ENCODE measurements around the gene PAPPA2. TPM values are rescaled to one million over a fixed set of nuclear protein-coding genes. Genes with fewer than 3 reads are reported as not detected.

PAPPA2 gene
- total RNA-seq, 1 donor from 2014 or later, result 0.41 TPM

DNA sequence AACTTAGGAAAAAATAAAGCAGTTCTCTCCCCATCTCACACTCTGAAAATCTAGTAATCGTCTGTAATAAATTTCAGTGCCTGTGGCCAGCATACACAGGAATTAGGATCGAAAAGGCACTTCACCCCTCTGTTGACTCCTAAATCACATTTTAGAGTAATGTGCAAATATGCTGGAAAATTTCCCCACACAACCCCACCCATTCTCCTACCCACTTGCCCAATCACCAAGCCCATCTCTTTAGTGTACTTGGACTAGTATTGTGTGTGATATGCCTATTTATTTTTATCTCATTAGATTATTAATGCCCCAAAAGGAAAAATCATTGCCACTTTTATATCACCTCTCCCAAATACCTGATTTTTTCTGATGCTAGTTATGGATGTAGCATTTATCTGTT is 378.3 kb downstream of the PAPPA2 start:
- H3K9me3 ChIP-seq (replicated peaks), result no peaks in the 10 kb centered on the region
- H3K27ac ChIP-seq (replicated peaks), result no peak overlapping the region
- no peaks in the 10 kb centered on the region for H3K27me3 ChIP-seq (ENCODE audit: low read depth)
- H3K4me1 ChIP-seq, result peaks cover 15% of the 10 kb centered on the region
- TF ChIP-seq, protein P1, sequence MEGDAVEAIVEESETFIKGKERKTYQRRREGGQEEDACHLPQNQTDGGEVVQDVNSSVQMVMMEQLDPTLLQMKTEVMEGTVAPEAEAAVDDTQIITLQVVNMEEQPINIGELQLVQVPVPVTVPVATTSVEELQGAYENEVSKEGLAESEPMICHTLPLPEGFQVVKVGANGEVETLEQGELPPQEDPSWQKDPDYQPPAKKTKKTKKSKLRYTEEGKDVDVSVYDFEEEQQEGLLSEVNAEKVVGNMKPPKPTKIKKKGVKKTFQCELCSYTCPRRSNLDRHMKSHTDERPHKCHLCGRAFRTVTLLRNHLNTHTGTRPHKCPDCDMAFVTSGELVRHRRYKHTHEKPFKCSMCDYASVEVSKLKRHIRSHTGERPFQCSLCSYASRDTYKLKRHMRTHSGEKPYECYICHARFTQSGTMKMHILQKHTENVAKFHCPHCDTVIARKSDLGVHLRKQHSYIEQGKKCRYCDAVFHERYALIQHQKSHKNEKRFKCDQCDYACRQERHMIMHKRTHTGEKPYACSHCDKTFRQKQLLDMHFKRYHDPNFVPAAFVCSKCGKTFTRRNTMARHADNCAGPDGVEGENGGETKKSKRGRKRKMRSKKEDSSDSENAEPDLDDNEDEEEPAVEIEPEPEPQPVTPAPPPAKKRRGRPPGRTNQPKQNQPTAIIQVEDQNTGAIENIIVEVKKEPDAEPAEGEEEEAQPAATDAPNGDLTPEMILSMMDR (IDR thresholded peaks at IDR 0.05; ENCODE audit: borderline replicate concordance), result no peak
- intact Hi-C loops (cut with micrococcal nuclease), result loop anchor here (5.0 to 10.0 kb wide), 3 partner anchors 146 to 464 kb away; no protein-coding TSS in a partner anchor
- DNase-seq, result no peak
- no peaks in the 10 kb centered on the region for H3K36me3 ChIP-seq
- H3K4me3 ChIP-seq, result no peak overlapping the region

DNA sequence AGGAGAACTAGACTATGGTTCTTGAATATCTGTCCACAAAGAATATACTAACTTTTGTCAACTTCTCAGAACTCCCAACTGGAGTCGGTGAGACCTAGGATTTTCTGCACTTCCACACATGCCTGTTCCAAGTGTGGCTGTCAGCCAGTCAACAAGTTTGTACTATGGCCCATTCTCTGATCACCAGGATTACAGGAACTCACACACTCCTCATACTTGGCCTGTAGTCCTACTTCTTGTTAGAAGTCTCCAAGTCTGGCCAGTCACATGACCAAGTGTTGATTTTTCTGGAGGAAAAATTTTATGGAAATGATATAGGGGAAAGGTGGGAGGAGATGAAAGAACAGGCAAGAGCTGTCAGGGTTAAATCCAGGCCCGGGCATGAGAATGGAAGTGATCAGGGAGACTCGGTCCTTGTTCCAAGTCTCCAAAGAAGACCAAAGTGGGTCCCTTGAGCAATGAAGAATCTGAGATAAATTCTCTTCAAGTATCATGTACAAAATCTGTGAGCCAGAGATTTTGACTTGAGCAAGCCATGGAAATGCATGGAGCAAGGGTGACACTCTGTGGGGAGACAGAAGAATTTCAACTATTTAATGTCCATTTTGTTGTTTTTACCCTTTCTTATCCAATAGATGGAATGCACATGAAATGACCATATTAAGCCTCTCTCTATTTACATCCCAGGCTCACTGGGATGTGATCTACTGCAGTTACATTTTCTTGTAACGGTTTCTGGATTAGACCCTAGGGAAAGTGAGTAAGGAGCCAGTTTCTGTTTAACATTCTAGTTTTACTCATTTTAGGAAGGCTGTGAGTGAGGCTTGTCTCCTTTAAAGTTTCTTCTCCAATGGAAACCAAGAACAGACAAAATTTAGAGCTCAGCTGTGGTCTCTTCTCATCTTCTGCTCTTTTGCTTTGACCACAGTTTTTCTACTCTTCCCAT is 380.6 kb downstream of the PAPPA2 start:
- TF ChIP-seq, protein P1 (IDR thresholded peaks at IDR 0.05; ENCODE audit: borderline replicate concordance), result peak; percentile 72
- peaks cover 26% of the 10 kb centered on the region for H3K4me1 ChIP-seq
- no peak for DNase-seq
- no peaks in the 10 kb centered on the region for H3K27me3 ChIP-seq (ENCODE audit: low read depth)
- H3K27ac ChIP-seq (replicated peaks), result no peak overlapping the region
- H3K9me3 ChIP-seq (replicated peaks), result no peaks in the 10 kb centered on the region
- H3K36me3 ChIP-seq, result no peaks in the 10 kb centered on the region
- H3K4me3 ChIP-seq, result no peak overlapping the region
- intact Hi-C loops (cut with micrococcal nuclease), result loop anchor here (5.0 to 10.0 kb wide), 3 partner anchors 149 to 466 kb away; no protein-coding TSS in a partner anchor

DNA sequence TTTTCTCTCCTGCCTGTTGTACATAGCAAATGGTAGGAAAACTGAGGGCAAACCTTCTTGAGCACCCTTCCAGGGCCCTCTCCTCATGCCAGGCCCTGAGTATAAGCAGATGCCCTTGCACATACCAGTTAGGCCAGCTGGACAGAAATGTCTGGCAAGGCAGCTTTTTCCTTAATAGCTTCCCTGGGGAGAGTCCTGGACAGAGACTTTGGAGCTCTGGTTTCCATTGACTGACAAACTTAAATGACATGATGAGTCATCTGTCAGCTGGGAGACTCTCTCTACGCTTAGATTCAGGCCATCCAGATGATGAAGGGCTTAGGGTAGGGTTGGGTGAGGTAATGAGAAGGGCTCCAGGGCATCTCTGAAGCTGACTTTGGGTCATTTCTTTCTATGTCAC is 384.1 kb downstream of the PAPPA2 start:
- intact Hi-C loops (cut with micrococcal nuclease), result loop anchor here (10.0 kb wide), 1 partner anchor 152 kb away; no protein-coding TSS in a partner anchor
- no peaks in the 10 kb centered on the region for H3K27me3 ChIP-seq (ENCODE audit: low read depth)
- no peaks in the 10 kb centered on the region for H3K36me3 ChIP-seq
- DNase-seq, result peak; percentile 25
- H3K4me1 ChIP-seq, result peaks cover 26% of the 10 kb centered on the region
- H3K9me3 ChIP-seq (replicated peaks), result no peaks in the 10 kb centered on the region
- TF ChIP-seq, protein P1 (IDR thresholded peaks at IDR 0.05; ENCODE audit: borderline replicate concordance), result no peak
- peak overlapping the region; percentile 47 for H3K27ac ChIP-seq (replicated peaks)
- H3K4me3 ChIP-seq, result no peak overlapping the region

DNA sequence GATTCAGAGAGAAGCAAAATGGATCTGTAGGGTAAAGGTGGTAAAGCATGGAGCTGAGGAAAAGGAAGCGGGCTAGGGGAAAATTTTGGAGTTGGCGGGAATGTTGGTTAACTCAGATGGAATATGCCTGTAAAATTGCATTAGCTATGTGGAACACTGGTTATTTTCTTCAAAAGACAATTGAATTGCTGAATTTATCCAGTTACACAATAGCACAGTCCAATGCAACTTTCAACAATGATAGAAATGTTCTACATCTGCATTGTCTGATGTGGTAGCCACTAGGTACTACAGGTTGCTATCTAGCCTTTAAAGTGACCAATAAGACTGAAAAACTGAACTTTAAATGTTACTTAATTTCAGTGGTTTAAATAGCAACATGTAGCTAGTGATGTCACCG is 386.3 kb downstream of the PAPPA2 start:
- Histone ChIP-seq H3K9me3 (replicated peaks) (no peaks in the 10 kb centered on the region), H3K27me3 (ENCODE audit: low read depth) (no peaks in the 10 kb centered on the region), H3K36me3 (no peaks in the 10 kb centered on the region), H3K27ac (replicated peaks) (no peak overlapping the region), H3K4me1 (peaks cover 20% of the 10 kb centered on the region), H3K4me3 (no peak overlapping the region)
- intact Hi-C loops (cut with micrococcal nuclease), result loop anchor here (10.0 kb wide), 1 partner anchor 154 kb away; no protein-coding TSS in a partner anchor
- DNase-seq, result no peak
- TF ChIP-seq, protein P1 (IDR thresholded peaks at IDR 0.05; ENCODE audit: borderline replicate concordance), result no peak

DNA sequence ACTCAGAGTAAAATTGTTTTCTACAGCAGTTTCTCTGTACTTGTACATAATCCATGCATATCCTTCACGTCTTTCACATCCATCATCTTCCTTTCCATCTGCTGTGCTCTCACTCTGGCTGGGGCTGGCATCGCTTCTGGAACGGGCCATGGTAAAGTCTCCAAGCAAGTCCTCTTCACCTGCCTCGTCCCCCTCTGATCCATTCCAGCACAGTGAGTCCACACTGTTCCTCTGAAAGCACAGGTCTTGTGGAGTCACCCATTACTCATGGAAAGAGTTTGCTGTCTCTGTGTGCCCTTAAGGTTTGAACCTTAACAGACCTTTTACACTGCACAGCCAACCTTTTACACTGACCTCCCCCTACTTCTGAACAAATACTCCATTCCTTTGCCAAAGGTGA is 387.9 kb downstream of the PAPPA2 start:
- intact Hi-C loops (cut with micrococcal nuclease), result no loop called here
- no peaks in the 10 kb centered on the region for H3K9me3 ChIP-seq (replicated peaks)
- H3K36me3 ChIP-seq, result no peaks in the 10 kb centered on the region
- H3K4me3 ChIP-seq, result no peak overlapping the region
- H3K27me3 ChIP-seq (ENCODE audit: low read depth), result no peaks in the 10 kb centered on the region
- peaks cover 20% of the 10 kb centered on the region for H3K4me1 ChIP-seq
- H3K27ac ChIP-seq (replicated peaks), result no peak overlapping the region
- no peak for DNase-seq
- TF ChIP-seq, protein P1 (IDR thresholded peaks at IDR 0.05; ENCODE audit: borderline replicate concordance), result no peak

Measured in left ventricle myocardium inferior (tissue), 1 donor.